SJSA1 (cell line): ENCODE measurements around the gene XAB2. TPM values are rescaled to one million over a fixed set of nuclear protein-coding genes. Genes with fewer than 3 reads are reported as not detected.

Source experiments
- DNase-seq, 2 experiments: peaks; one replicate each; pipeline ENCODE4 v3.0.0-alpha.2; 2015 to 2020; ENCODE audit warnings: low spot score in 2 of 2, low read depth in 1 of 2
- H3K27ac ChIP-seq: fragments of 250-450 bp; sonication (Bioruptor Pico); 2 replicates; pipeline ENCODE4 v1.5.1; 2020; ENCODE audit warnings: mild to moderate bottlenecking, moderate library complexity
- H3K27me3 ChIP-seq: fragments of 250-450 bp; sonication (Bioruptor Pico); replicated peaks from 2 replicates; pipeline ENCODE4 v1.5.1; 2020; ENCODE audit warnings: mild to moderate bottlenecking, moderate library complexity
- H3K36me3 ChIP-seq: fragments of 250-450 bp; sonication (Bioruptor Pico); 2 replicates; pipeline ENCODE4 v1.5.1; 2020; ENCODE audit warnings: mild to moderate bottlenecking
- H3K4me1 ChIP-seq: fragments of 250-450 bp; sonication (Bioruptor Pico); replicated peaks from 2 replicates; pipeline ENCODE4 v1.6.1; 2021; ENCODE audit warnings: mild to moderate bottlenecking
- H3K4me3 ChIP-seq: fragments of 250-450 bp; sonication (Bioruptor Pico); 2 replicates; pipeline ENCODE4 v1.5.1; 2020; ENCODE audit warnings: mild to moderate bottlenecking
- H3K9me3 ChIP-seq: fragments of 250-450 bp; sonication (Bioruptor Pico); replicated peaks from 2 replicates; pipeline ENCODE4 v1.5.1; 2020; ENCODE audit warnings: mild to moderate bottlenecking
- total RNA-seq: library from RNA; depleted of rRNA; stranded (reverse); fragments of >200 nt; shearing (Covaris generic); gene quantifications from 2 replicates; pipeline ENCODE4 v1.2.3, GENCODE V29; 2014; rRNA removed

Gene XAB2
- total RNA-seq, result 32.0 and 35.0 TPM in 2 replicates

DNA sequence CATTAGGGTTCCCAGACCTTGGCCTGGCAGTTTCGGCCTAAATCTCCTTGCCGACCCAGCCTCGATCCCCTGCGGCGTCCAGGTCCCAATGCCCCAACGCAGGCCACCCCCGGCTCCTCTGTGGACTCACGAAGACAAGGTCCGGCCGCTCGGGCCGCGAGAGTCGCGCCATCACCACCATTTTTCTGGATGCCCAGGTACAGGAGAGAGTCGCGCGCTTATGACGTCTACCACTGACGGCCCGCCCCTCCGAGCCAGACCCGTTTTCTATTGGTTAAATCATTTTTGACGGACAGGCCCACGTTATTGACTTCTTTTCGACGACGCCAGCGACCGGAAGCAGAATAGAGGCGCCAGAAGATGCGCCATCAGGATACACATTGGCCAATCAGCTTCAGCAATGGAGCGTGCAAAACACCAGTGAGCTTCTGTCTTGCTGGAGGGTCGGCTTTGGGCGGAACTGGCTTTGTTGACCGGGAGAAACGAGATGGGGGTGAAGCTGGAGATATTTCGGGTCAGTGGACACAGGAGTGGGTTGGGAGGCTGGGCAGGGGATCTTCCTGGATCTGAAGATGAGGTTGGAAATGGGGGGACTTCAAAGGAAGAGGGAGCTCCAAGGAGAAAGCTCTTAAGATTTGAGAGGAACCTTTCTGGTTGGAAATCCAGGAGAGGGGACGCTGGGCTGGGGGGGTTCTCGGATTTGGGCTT lies at the start of gene XAB2, which contains the start of gene PET100:
XAB2 (minus strand) TSS at position 199 of the 708 bp plus-strand sequence; CDS start at position 181, 18 bp downstream.
PET100 (plus strand) TSS at position 447 of the 708 bp plus-strand sequence; CDS start at position 488, 41 bp downstream.
- Histone ChIP-seq H3K36me3 (peaks cover 32% of the 10 kb centered on the region), H3K4me1 (peaks cover 16% of the 10 kb centered on the region), H3K27ac (peak within 1 kb of the TSS; percentile 81), H3K9me3 (no peaks in the 10 kb centered on the region), H3K27me3 (peaks cover 5% of the 10 kb centered on the region; the same call in 1 of the 2 replicates), H3K4me3 (peak within 1 kb of the TSS; percentile 69)
- DNase-seq, result peak; percentile 97 to 98

DNA sequence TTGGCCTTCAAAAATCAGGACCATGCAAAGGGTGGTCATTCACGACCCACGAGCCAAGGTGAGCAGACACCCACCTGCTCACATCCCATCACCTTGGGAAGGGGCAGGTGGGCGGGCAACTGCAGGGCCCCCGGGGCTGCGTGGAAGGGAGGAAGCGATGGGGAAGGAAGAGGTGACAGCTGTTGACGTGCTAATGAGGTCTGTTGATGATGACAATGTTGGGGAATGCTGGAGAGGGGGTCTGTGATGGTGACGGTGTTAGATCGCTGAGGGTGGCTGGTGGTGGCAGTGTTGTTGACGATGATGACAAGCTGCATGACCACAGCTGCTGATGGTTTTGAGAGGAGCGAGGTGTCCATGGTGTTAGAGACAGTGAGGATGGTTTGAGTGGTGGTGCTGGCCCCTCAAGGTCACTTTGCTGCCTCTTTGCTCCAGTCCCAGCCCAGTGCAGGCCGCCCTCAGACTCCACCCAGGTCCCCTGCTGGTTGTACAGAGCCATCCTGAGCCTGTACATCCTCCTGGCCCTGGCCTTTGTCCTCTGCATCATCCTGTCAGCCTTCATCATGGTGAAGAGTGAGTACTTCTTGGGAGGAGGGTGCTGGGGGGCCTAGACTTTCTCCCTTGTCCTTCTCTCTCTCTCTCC lies 48.4 kb upstream of the XAB2 start:
- peaks cover 15% of the 10 kb centered on the region; the same call in 1 of the 2 replicates for H3K27me3 ChIP-seq
- no peak for DNase-seq
- no peak overlapping the region for H3K4me3 ChIP-seq
- peaks cover 15% of the 10 kb centered on the region for H3K36me3 ChIP-seq
- H3K4me1 ChIP-seq, result peaks cover 9% of the 10 kb centered on the region
- H3K27ac ChIP-seq, result no peak overlapping the region
- no peaks in the 10 kb centered on the region; the same call in 1 of the 2 replicates for H3K9me3 ChIP-seq

DNA sequence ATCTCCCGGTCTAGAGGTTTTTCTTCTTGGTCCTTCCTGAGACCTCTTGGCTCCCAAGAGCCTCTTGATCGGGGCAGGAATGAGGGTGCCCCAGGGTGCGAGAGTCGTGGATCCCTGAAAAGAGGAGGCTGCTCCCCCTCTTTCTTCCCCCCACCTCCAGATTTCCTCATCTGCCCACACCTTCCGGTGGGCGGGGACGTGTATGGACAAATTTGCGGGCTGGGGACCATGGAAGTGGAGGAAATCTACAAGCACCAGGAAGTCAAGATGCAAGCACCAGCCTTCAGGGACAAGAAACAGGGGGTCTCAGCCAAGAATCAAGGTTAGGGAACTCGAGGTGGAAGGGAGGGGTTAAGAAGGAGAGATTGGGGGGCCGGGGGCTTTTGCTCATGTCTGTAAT lies 47.5 kb upstream of the XAB2 start, which contains the start of gene MCEMP1:
MCEMP1 (plus strand) TSS at position 237 of the 400 bp plus-strand sequence; CDS start at position 268, 31 bp downstream.
- Histone ChIP-seq H3K27me3 (peaks cover 18% of the 10 kb centered on the region), H3K27ac (no peak within 1 kb of the TSS), H3K9me3 (no peaks in the 10 kb centered on the region; the same call in 1 of the 2 replicates), H3K4me3 (no peak within 1 kb of the TSS), H3K4me1 (peaks cover 9% of the 10 kb centered on the region), H3K36me3 (peaks cover 5% of the 10 kb centered on the region)
- DNase-seq, result no peak

DNA sequence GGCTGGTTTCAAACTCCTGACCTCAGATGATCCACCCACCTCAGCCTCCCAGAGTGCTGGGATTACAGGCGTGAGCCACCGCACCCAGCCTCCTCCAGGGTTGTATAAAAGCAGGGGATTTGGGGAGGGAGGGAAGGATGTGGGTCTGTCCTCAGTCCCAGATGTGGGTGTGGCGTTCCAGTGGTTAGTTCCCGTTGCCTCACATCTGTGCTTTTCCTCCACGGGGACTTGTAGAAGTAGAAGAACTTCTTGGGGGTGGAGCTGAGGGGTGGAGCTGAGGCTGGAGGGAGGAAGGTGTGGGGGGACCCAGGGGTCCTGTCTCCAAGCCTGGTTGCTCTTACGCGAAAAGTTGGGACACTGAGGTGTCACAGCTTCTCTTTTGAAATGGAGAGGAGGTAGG lies 47.0 kb upstream of the XAB2 start:
- Histone ChIP-seq H3K4me1 (peaks cover 4% of the 10 kb centered on the region), H3K9me3 (no peaks in the 10 kb centered on the region; the same call in 1 of the 2 replicates), H3K27me3 (peaks cover 21% of the 10 kb centered on the region)

DNA sequence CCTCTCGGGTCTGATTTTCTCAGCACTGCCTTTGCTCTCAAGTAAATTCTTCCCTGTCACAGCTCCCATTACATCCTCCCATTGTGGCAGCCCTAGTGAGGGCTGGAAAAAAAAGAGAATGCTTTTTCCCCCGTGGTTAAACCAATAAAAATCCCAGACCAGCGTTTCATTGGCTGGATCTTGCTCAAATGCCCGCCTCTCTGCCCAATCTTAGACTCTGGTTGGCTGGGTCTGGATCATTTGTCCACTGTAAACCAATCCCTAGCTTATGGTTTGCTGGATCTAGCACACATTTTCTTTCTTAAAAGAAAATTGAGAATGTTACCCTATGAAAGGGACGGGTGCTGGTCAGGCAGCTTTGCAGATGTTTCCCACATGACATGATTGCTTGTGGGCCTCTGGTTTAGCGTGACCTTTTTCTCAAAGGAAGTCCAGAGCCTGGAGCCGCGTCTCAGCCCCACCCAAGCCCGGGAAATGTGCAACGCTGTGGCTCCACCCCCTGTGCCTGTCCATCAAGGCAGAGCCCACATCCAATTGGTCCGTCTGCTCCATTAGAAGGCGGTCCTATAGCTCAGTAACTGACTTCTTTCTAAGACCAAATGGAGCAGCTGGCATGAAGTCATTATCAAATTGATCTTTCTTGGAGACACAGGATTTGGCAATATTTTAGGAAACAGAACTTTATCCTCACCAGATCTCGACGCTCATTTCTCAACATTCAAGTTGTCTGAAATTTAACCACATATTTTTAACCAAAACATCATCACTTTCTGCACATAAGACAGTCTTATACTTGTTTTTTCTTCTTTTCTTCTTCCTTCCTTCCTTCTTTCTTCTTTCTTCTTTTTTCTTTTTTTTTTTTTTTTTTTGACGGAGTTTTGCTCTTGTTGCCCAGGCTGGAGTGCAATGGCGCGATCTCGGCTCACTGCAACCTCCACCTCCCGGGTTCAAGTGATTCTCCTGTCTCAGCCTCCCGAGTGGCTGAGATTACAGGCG lies 45.0 kb upstream of the XAB2 start:
- Histone ChIP-seq H3K36me3 (no peaks in the 10 kb centered on the region), H3K27ac (no peak overlapping the region), H3K27me3 (peaks cover 31% of the 10 kb centered on the region), H3K4me1 (no peaks in the 10 kb centered on the region), H3K9me3 (no peaks in the 10 kb centered on the region; the same call in 1 of the 2 replicates), H3K4me3 (no peak overlapping the region)
- DNase-seq, result peak in 1 of 2 experiments; percentile 18

More for the DNA sequence above, 47.0 kb upstream of the XAB2 start:
- no peak overlapping the region for H3K4me3 ChIP-seq
- DNase-seq, result no peak
- peaks cover 5% of the 10 kb centered on the region for H3K36me3 ChIP-seq
- no peak overlapping the region for H3K27ac ChIP-seq

DNA sequence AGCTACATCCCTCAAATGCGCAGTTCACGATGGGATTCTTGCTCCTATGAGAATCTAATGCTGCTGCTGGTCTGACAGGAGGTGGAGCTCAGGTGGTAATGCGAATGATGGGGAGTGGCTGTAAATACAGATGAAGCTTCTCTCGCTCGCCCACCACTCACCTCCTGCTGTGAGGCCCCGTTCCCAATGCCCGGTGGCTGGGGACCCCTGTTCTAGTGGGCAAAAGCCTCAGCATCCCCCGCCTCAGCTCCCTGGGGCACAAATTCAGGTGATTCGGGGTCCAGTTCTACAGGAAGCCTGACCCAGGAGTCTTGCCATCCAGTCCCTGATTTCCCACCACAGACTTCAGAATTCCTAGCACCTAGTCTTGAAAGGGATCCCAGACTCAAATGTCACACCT lies 43.2 kb upstream of the XAB2 start:
- H3K27ac ChIP-seq, result no peak overlapping the region
- H3K4me1 ChIP-seq, result no peaks in the 10 kb centered on the region
- H3K4me3 ChIP-seq, result no peak overlapping the region
- no peaks in the 10 kb centered on the region; the same call in 1 of the 2 replicates for H3K9me3 ChIP-seq
- peaks cover 28% of the 10 kb centered on the region for H3K27me3 ChIP-seq
- H3K36me3 ChIP-seq, result no peaks in the 10 kb centered on the region
- DNase-seq, result no peak

DNA sequence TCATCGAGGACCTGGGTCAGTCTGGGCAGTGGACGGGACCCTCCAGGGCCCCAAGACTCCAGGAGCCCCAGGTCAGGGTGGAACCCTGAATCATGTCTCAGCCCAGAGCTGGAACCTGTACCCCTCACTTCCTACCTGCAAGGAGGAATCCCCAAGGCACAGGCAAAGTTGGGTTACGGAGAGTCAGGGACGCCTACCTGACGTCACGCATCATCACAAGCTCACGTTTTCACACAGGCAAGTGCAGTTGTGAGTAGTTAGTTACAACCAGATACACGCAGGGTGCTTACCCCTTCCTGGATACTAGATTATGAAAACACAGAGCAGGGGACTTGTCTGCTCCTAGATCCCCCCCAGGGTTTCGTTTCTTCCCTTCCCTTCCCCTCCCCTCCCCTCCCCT lies 41.4 kb upstream of the XAB2 start:
- no peaks in the 10 kb centered on the region; the same call in 1 of the 2 replicates for H3K9me3 ChIP-seq
- H3K27me3 ChIP-seq, result peaks cover 19% of the 10 kb centered on the region
- no peak for DNase-seq

DNA sequence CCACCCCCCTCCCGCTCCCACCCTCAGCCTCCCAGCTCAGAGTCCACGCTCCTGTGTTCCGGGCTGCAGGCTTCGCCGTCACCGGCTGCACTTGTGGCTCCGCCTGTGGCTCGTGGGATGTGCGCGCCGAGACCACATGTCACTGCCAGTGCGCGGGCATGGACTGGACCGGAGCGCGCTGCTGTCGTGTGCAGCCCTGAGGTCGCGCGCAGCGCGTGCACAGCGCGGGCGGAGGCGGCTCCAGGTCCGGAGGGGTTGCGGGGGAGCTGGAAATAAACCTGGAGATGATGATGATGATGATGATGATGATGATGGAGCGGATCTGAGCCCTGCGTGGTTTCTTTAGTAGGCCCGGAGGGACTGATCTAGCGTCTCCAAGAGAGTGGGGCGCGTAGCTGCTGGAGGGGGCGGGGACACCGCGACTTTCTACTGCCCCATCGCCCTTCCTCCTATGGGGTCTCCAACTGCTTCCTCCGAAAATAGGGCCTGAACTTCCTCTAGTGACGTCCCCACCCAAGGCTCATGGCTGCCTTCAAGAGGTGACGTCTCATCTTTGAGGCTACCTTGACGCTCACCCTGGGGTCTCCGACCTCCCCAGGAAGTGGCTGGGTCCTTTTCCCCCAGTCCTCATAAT lies 40.9 kb upstream of the XAB2 start:
- Histone ChIP-seq H3K4me3 (no peak overlapping the region), H3K36me3 (no peaks in the 10 kb centered on the region)
- no peak for DNase-seq

More for the DNA sequence above, 41.4 kb upstream of the XAB2 start:
- Histone ChIP-seq H3K4me3 (no peak overlapping the region), H3K4me1 (no peaks in the 10 kb centered on the region), H3K36me3 (no peaks in the 10 kb centered on the region), H3K27ac (no peak overlapping the region)

DNA sequence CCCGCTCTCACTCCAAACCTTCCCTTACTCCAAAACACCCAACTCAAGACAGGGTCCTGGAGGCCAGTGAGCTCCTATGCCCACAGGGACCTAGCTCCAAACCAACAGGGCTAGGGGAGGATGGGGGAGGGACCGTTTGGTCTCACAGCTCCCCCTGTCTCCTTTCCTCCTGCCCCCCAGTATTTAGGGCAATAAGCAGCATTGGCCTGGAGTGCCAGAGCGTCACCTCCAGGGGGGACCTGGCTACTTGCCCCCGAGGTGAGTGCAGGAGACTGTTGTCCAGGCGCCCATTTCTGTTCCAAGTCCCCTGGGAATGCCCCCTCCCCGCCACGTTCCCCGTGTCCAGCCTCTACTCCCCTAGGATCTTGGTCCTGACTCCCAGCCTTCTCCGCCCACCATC lies 40.3 kb upstream of the XAB2 start:
- no peak for DNase-seq
- peaks cover 24% of the 10 kb centered on the region for H3K27me3 ChIP-seq
- no peaks in the 10 kb centered on the region for H3K36me3 ChIP-seq
- no peaks in the 10 kb centered on the region; the same call in 1 of the 2 replicates for H3K9me3 ChIP-seq
- no peaks in the 10 kb centered on the region for H3K4me1 ChIP-seq
- H3K27ac ChIP-seq, result no peak overlapping the region
- H3K4me3 ChIP-seq, result no peak overlapping the region

More for the DNA sequence above, 40.9 kb upstream of the XAB2 start:
- Histone ChIP-seq H3K9me3 (no peaks in the 10 kb centered on the region; the same call in 1 of the 2 replicates), H3K27ac (no peak overlapping the region), H3K4me1 (no peaks in the 10 kb centered on the region), H3K27me3 (peaks cover 18% of the 10 kb centered on the region)

DNA sequence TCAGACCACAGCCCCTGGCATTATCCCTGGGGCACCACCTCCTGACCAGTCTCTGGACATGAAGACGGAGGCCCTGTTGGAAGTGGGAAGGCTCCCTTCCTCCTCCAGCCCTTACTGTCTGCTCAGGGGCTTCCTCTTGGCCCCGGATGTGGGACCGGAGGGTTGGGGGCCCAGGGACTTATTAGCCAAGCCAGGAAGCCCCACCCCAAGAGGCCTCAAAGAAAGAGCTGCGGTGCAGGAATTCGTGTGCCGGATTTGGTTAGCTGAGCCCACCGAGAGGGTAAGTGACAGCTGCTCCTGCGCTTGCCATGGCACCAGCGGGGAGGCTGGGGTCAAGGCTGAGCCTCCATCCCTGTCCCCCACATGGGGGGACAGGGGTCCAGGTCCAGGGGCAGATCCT lies 39.5 kb upstream of the XAB2 start, which contains the start of gene RETN:
RETN (plus strand) TSS at position 208 of the 400 bp plus-strand sequence. CDS start 278 bp downstream, outside the sequence.
- Histone ChIP-seq H3K36me3 (no peaks in the 10 kb centered on the region), H3K27me3 (peaks cover 26% of the 10 kb centered on the region), H3K4me1 (no peaks in the 10 kb centered on the region), H3K27ac (no peak within 1 kb of the TSS), H3K9me3 (no peaks in the 10 kb centered on the region; the same call in 1 of the 2 replicates), H3K4me3 (no peak within 1 kb of the TSS)
- no peak for DNase-seq

DNA sequence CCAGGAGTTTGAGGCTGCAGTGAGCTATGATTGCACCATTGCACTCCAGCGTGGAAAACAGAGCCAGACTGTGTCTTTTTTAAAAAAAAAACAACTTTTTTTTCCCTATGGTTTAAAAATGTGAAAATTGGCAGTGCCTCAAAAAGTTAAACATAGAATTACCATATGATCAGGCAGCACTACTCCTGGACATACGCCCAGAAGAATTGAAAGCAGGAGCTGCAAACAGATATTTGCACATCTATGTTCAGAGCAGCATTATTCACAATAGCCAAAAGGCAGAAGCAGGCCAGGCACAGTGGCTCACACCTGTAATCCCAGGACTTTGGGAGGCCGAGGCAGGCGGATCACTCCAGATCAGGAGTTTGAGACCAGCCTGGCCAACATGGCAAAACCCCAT lies 35.7 kb upstream of the XAB2 start:
- Histone ChIP-seq H3K9me3 (no peaks in the 10 kb centered on the region), H3K27ac (no peak overlapping the region), H3K27me3 (peaks cover 21% of the 10 kb centered on the region), H3K36me3 (no peaks in the 10 kb centered on the region), H3K4me1 (no peaks in the 10 kb centered on the region), H3K4me3 (no peak overlapping the region)
- DNase-seq, result no peak

DNA sequence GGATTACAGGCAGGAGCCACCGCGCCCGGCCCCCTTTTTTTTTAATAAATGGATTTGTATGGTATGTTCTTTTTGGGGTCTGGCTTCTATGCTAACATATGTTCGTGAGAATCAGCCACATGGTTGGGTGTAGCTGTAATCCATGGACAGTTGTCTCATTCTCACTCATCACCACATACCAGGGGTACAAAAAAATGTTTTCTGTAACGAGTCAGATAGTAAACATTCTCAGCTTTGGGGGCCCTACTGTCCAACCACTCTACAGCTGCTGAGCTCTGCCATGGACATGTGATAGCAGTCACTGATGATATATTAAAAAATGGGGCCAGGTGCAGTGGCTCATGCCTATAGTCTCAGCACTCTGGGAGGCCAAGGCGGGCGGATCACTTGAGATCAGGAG lies 34.4 kb upstream of the XAB2 start:
- Histone ChIP-seq H3K36me3 (no peaks in the 10 kb centered on the region), H3K4me1 (no peaks in the 10 kb centered on the region), H3K27me3 (peaks cover 25% of the 10 kb centered on the region), H3K4me3 (no peak overlapping the region), H3K27ac (no peak overlapping the region), H3K9me3 (no peaks in the 10 kb centered on the region)
- DNase-seq, result no peak
